ENCODE measurements around the gene EFL1. TPM values are rescaled to one million over a fixed set of nuclear protein-coding genes. Genes with fewer than 3 reads are reported as not detected.
A peak's percentile ranks its signal among the peaks of the same experiment; 100 is the strongest.

The EFL1 gene
- total RNA-seq, 1 experiment from 2014 or later, result 17.6 TPM

- in situ Hi-C loops (cut with HindIII; ENCODE audit: low pct_unique_long_range_greater_than_20kb, low sequenced_read_pairs), result no loop called here
- DNase-seq (ENCODE audit: low read depth, low spot score), result no peak
Measured at GRCh38 chr15:82181371-82181770, 81.2 kb downstream of the EFL1 start.

GRCh38 chr15:82178061-82178460 is 84.5 kb downstream of the EFL1 start:
- in situ Hi-C loops (cut with HindIII; ENCODE audit: low pct_unique_long_range_greater_than_20kb, low sequenced_read_pairs), result no loop called here
- DNase-seq (ENCODE audit: low read depth, low spot score), result no peak

GRCh38 chr15:82177291-82178010 is 85.1 kb downstream of the EFL1 start:
- DNase-seq (ENCODE audit: low read depth, low spot score), result no peak
- in situ Hi-C loops (cut with HindIII; ENCODE audit: low pct_unique_long_range_greater_than_20kb, low sequenced_read_pairs), result no loop called here

- in situ Hi-C loops (cut with HindIII; ENCODE audit: low pct_unique_long_range_greater_than_20kb, low sequenced_read_pairs), result no loop called here
- DNase-seq (ENCODE audit: low read depth, low spot score), result no peak
Measured at GRCh38 chr15:82176542-82176941, 86.0 kb downstream of the EFL1 start.

GRCh38 chr15:82174471-82175235 is 87.9 kb downstream of the EFL1 start:
- DNase-seq (ENCODE audit: low read depth, low spot score), result no peak
- in situ Hi-C loops (cut with HindIII; ENCODE audit: low pct_unique_long_range_greater_than_20kb, low sequenced_read_pairs), result no loop called here

- in situ Hi-C loops (cut with HindIII; ENCODE audit: low pct_unique_long_range_greater_than_20kb, low sequenced_read_pairs), result no loop called here
- no peak for DNase-seq (ENCODE audit: low read depth, low spot score)
Measured at GRCh38 chr15:82173108-82173507, 89.4 kb downstream of the EFL1 start.

GRCh38 chr15:82172506-82172905 is 90.0 kb downstream of the EFL1 start:
- no peak for DNase-seq (ENCODE audit: low read depth, low spot score)
- in situ Hi-C loops (cut with HindIII; ENCODE audit: low pct_unique_long_range_greater_than_20kb, low sequenced_read_pairs), result no loop called here

GRCh38 chr15:82168757-82169156 is 93.8 kb downstream of the EFL1 start:
- in situ Hi-C loops (cut with HindIII; ENCODE audit: low pct_unique_long_range_greater_than_20kb, low sequenced_read_pairs), result no loop called here
- DNase-seq (ENCODE audit: low read depth, low spot score), result no peak

GRCh38 chr15:82168296-82168695 is 94.2 kb downstream of the EFL1 start:
- in situ Hi-C loops (cut with HindIII; ENCODE audit: low pct_unique_long_range_greater_than_20kb, low sequenced_read_pairs), result no loop called here
- no peak for DNase-seq (ENCODE audit: low read depth, low spot score)

GRCh38 chr15:82165948-82166376 is 96.6 kb downstream of the EFL1 start:
- in situ Hi-C loops (cut with HindIII; ENCODE audit: low pct_unique_long_range_greater_than_20kb, low sequenced_read_pairs), result no loop called here
- no peak for DNase-seq (ENCODE audit: low read depth, low spot score)

- DNase-seq (ENCODE audit: low read depth, low spot score), result peak; percentile 35
- in situ Hi-C loops (cut with HindIII; ENCODE audit: low pct_unique_long_range_greater_than_20kb, low sequenced_read_pairs), result no loop called here
Measured at GRCh38 chr15:82159922-82160321, 102.6 kb downstream of the EFL1 start.

GRCh38 chr15:82158811-82159210 is 103.7 kb downstream of the EFL1 start:
- no peak for DNase-seq (ENCODE audit: low read depth, low spot score)

GRCh38 chr15:82150645-82151044 is 111.9 kb downstream of the EFL1 start:
- in situ Hi-C loops (cut with HindIII; ENCODE audit: low pct_unique_long_range_greater_than_20kb, low sequenced_read_pairs), result no loop called here
- no peak for DNase-seq (ENCODE audit: low read depth, low spot score)

More at GRCh38 chr15:82158811-82159210, 103.7 kb downstream of the EFL1 start:
- in situ Hi-C loops (cut with HindIII; ENCODE audit: low pct_unique_long_range_greater_than_20kb, low sequenced_read_pairs), result no loop called here

- DNase-seq (ENCODE audit: low read depth, low spot score), result no peak
- in situ Hi-C loops (cut with HindIII; ENCODE audit: low pct_unique_long_range_greater_than_20kb, low sequenced_read_pairs), result no loop called here
Measured at GRCh38 chr15:82146990-82147461, 115.5 kb downstream of the EFL1 start.

GRCh38 chr15:82146576-82146975 is 116.0 kb downstream of the EFL1 start:
- no peak for DNase-seq (ENCODE audit: low read depth, low spot score)
- in situ Hi-C loops (cut with HindIII; ENCODE audit: low pct_unique_long_range_greater_than_20kb, low sequenced_read_pairs), result no loop called here

GRCh38 chr15:82143390-82144385 is 118.8 kb downstream of the EFL1 start:
- in situ Hi-C loops (cut with HindIII; ENCODE audit: low pct_unique_long_range_greater_than_20kb, low sequenced_read_pairs), result no loop called here
- no peak for DNase-seq (ENCODE audit: low read depth, low spot score)

GRCh38 chr15:82140886-82141285 is 121.6 kb downstream of the EFL1 start:
- in situ Hi-C loops (cut with HindIII; ENCODE audit: low pct_unique_long_range_greater_than_20kb, low sequenced_read_pairs), result no loop called here
- no peak for DNase-seq (ENCODE audit: low read depth, low spot score)

- in situ Hi-C loops (cut with HindIII; ENCODE audit: low pct_unique_long_range_greater_than_20kb, low sequenced_read_pairs), result no loop called here
- peak; percentile 79 for DNase-seq (ENCODE audit: low read depth, low spot score)
Measured at GRCh38 chr15:82139823-82140268, 122.7 kb downstream of the EFL1 start.
